GM19239 (cell line): ENCODE data around the gene ZNF208.
"Not testable (repeated sequence)": the region's sequence is repeated elsewhere in the genome, so short reads cannot be mapped to it uniquely, and the experiment has no call there.

Experiments used
- DNase-seq: peaks from one replicate; pipeline ENCODE4 v3.0.0; 2011; ENCODE audit warnings: low spot score; ENCODE audit not compliant: insufficient read length
- FAIRE-seq: peaks from 2 replicates; lab custom pipeline; 2011; peaks lifted over from hg19 to GRCh38; lab: Jason Lieb, UNC

ZNF208 gene

GRCh38 chr19:21890017-21890416 is 120.7 kb downstream of the ZNF208 start:
- FAIRE-seq: not testable (repeated sequence)

GRCh38 chr19:21885516-21885915 is 125.2 kb downstream of the ZNF208 start:
- not testable (repeated sequence) for FAIRE-seq, DNase-seq

More at GRCh38 chr19:21890017-21890416, 120.7 kb downstream of the ZNF208 start:
- not testable (repeated sequence) for DNase-seq

DNA sequence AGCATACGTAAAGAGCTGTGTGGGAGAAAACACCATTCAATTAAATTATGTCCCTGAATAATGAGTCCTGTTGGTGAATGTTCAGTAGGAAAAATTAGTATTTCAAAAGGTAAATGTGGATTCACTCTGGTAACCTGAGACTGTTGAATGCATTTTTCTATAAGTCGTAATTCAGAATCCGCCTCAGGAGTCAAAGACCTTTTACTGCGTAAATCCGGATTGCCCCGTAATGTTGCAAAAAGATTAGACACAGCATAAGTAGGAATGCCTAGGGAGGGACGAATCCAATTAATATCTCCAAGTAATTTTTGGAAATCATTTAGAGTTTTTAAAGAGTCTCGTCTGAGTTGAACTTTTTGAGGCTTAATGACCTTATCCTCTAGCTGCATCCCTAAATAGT is 126.0 kb downstream of the ZNF208 start:
- not testable (repeated sequence) for DNase-seq, FAIRE-seq

DNA sequence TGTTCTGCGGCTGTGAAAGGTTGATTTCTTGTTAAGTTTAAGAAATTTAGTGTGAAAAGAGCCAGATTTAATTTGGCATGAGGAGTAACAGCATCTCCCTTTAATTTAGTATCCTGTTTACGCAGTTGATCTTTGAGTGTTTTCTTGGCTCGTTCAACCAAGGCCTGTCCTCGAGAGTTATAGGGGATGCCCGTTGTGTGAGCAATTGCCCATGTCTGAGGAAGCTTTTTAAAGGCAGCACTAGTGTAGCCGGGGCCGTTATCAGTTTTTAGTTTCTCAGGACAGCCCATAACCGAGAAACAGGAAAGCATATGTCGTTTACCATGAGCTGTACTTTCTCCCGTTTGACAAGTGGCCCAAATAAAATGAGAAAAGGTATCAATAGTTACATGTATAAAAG is 127.2 kb downstream of the ZNF208 start:
- no peak for DNase-seq
- FAIRE-seq: no peak
